Measurements from ENCODE around the gene EXOC4.

DNA sequence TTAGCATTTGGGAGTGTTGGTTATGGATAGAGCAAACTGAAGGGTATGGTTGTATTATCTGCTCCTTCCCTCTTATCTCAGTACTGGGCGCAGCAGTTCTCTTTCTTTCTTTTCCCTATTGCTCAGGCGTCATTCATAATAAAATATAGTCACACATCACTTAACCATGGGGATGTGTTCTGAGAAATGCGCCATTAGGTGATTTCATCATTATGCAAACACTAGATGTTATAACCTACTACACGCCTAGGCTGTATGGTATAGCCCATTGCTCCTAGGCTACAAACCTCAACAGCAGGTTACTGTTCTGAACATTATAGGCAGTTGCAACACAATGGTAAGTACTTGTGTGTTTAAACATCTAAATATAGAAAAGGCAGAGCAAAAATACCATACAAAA lies 401.7 kb downstream of the EXOC4 start:
- no peak for TF ChIP-seq NFIC (IDR thresholded peaks at IDR 0.05; ENCODE audit: low read length)
- no peak for TF ChIP-seq NKX3-1 (CRISPR knock-in tag; IDR thresholded peaks at IDR 0.05)
- no peak for TF ChIP-seq MAZ (IDR thresholded peaks at IDR 0.05; ENCODE audit: borderline replicate concordance, low read depth, low read length)
- no peak for TF ChIP-seq MAZ (CRISPR knock-in tag; IDR thresholded peaks at IDR 0.05; ENCODE audit: low read depth)
- TF ChIP-seq, protein P1, sequence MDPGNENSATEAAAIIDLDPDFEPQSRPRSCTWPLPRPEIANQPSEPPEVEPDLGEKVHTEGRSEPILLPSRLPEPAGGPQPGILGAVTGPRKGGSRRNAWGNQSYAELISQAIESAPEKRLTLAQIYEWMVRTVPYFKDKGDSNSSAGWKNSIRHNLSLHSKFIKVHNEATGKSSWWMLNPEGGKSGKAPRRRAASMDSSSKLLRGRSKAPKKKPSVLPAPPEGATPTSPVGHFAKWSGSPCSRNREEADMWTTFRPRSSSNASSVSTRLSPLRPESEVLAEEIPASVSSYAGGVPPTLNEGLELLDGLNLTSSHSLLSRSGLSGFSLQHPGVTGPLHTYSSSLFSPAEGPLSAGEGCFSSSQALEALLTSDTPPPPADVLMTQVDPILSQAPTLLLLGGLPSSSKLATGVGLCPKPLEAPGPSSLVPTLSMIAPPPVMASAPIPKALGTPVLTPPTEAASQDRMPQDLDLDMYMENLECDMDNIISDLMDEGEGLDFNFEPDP (CRISPR knock-in tag; conservative IDR thresholded peaks at IDR 0.05), result no peak

Data from HepG2 (cell line).